Motor neuron (in vitro differentiated cells): Measurements from ENCODE around the gene CCL26. TPM values are rescaled to one million over a fixed set of nuclear protein-coding genes. Genes with fewer than 3 reads are reported as not detected.
"Not testable (repeated sequence)": the region's sequence is repeated elsewhere in the genome, so short reads cannot be mapped to it uniquely, and the experiment has no call there.

Source experiments
- ATAC-seq, 8 experiments: fragments of 200-7000 bp; cut with Tn5 transposase; replicated peaks in 6 of 8; 2 replicates each; pipeline ENCODE4 v1.8.0; 2021; ENCODE audit warnings: mild to moderate bottlenecking in 8 of 8, moderate library complexity in 8 of 8
- H3K27ac ChIP-seq, 2 donors: fragments of 250-450 bp; sonication (Bioruptor Pico); 2 replicates each; pipeline ENCODE4 v1.9.0; 2021; ENCODE audit warnings: antibody characterized with exemption in 2 of 2, mild to moderate bottlenecking in 2 of 2, moderate library complexity in 1 of 2
- H3K4me1 ChIP-seq, 2 donors: fragments of 250-450 bp; sonication (Bioruptor Pico); replicated peaks in 1 of 2; 2 replicates each; pipeline ENCODE4 v1.6.1; 2021; ENCODE audit warnings: antibody characterized with exemption in 2 of 2, mild to moderate bottlenecking in 2 of 2, moderate library complexity in 1 of 2
- H3K4me3 ChIP-seq, 5 donors: fragments of 250-450 bp; sonication (Bioruptor Pico); 2 replicates each; pipeline ENCODE4 v1.9.0; 2021; ENCODE audit warnings: antibody characterized with exemption in 5 of 5, mild to moderate bottlenecking in 5 of 5, moderate library complexity in 4 of 5
- WGBS, 10 experiments: fragments of 450-650 bp; shearing (Covaris generic); methylation state at CpG; one replicate each; pipeline ENCODE4 v1.0.0; 2022; 5-methylcytosine and 5-hydroxymethylcytosine counted together
- in situ Hi-C, 9 experiments: fragments of 400-800 bp; cut with MboI; loops; one replicate each; pipeline ENCODE4 v1.15.0; 2021; ENCODE audit warnings: low sequenced_read_pairs in 9 of 9, low pct_unique_long_range_greater_than_20kb in 2 of 9; ENCODE audit not compliant: unreplicated experiment in 9 of 9
- total RNA-seq, 8 experiments: library from RNA; unstranded; fragments of 300-600 nt; gene quantifications; 2 replicates each; pipeline versions ENCODE4 v1.2.3 to v1.2.4, GENCODE V29; 2022

Gene CCL26
- total RNA-seq, 8 experiments from 2014 or later: 4.9 TPM; not detected in 7

DNA sequence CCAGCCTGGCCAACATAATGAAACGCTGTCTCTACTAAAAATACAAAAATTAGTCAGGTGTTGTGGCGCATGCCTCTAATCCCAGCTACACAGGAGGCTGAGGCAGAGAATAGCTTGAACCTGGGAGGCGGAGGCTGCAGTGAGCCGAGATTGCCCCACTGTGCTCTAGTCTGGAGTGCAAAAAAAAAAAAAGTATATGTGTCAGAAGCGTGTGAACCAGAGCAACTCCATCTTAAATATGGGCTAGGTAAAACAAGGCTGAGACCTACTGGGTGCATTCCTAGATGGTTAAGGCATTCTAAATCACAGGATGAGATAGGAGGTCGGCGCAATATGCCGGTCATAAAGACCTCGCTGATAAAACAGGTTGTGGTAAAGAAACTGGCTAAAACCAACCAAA, 35.4 kb upstream of the CCL26 start:
- in situ Hi-C loops: no loop called here
- 40 to 100% (median 83%) methylated on average over 1 to 6 of the region's 9 CpGs; no CpG with 5 or more reads in 1 of the 10 experiments for WGBS, 10 experiments
- no peak overlapping the region for H3K4me3 ChIP-seq
- no peak for ATAC-seq
- no peaks in the 10 kb centered on the region for H3K4me1 ChIP-seq
- no peak overlapping the region for H3K27ac ChIP-seq

DNA sequence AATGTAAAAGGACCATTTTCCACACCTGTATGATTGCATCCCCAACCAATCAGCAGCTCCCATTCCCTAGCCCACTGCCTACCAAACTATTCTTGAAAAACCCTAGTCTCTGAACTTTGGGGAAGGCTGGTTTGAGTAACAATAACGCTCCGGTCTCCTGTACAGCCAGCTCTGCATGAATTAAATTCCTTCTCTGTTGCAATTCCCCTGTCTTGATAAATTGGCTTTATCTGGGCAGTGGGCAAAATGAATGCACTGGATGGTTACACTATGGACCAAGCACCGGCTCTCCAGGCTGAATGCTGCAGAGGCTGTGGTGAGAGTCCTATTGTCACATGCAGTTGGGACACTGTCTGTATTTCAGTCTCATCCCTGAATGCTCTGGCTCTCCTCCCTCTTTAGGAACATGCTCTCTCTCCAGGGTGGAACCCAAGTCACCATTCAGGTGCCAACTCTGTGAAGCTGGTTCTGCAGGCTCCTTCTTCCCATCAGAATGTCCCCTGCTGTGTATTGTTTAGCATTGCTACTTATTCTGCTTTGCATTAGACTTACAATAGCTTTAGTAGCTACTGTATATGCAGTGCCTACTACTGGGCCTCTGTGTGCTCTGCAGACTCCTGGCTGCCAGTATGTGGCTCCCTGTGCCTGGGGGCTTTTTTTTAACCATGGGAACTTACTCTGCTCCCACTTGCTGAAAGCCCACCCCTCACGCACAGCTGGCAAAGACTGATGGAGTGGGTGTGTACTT, 34.7 kb upstream of the CCL26 start:
- WGBS, 10 experiments: 20 to 100% (median 60%) methylated on average over 1 to 4 of the region's 4 CpGs; no CpG with 5 or more reads in 1 of the 10 experiments
- Histone ChIP-seq H3K4me3 (no peak overlapping the region), H3K4me1 (no peaks in the 10 kb centered on the region), H3K27ac (no peak overlapping the region)
- in situ Hi-C loops: no loop called here
- ATAC-seq: no peak

GRCh38 chr7:75804705-75805104, 32.7 kb upstream of the CCL26 start:
- in situ Hi-C loops: no loop called here
- WGBS, 10 experiments: 50 to 100% (median 83%) methylated on average over 1 to 5 of the region's 5 CpGs; no CpG with 5 or more reads in 1 of the 10 experiments
- no peak overlapping the region for H3K27ac ChIP-seq
- no peak overlapping the region for H3K4me3 ChIP-seq
- ATAC-seq: no peak
- H3K4me1 ChIP-seq: no peaks in the 10 kb centered on the region

DNA sequence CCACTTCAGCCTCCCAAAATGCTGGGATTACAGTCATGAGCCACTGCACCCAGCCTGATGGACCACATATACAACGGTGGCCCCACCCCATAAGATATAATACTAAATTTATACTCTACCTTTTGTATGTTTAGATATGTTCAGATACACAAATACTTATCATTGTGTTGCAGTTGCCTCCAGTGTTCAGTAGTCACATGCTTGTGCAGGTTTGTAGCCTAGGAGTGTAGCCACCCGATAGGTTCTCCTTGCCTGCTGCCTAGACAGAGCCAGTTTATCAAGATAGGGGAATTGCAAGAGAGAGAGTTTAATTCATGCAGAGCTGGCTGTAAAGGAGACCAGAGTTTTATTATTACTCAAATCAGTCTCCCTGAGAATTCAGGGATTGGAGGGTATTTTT, 32.0 kb upstream of the CCL26 start:
- no peak for ATAC-seq
- Histone ChIP-seq H3K4me3 (no peak overlapping the region), H3K27ac (no peak overlapping the region), H3K4me1 (no peaks in the 10 kb centered on the region)
- WGBS, 10 experiments: 67 to 100% (median 83%) methylated on average over 1 to 2 of the region's 2 CpGs; no CpG with 5 or more reads in 5 of the 10 experiments
- in situ Hi-C loops: no loop called here

DNA sequence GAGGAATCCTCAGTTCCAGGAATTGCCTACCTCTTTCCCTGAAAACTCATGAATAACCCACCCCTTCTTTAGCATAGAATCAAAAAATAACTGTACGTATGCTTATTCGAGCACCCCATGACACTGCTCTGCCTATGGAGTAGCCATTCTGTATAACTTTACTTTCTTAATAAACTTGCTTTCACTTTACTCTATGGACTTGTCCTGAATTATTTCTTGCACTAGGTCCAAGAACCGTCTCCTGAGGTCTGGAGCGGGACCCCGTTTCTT, 30.5 kb upstream of the CCL26 start:
- Histone ChIP-seq H3K4me3 (no peak overlapping the region), H3K27ac (no peak overlapping the region), H3K4me1 (no peaks in the 10 kb centered on the region)
- in situ Hi-C loops: no loop called here
- 60 to 100% (median 91%) methylated on average over 1 to 5 of the region's 5 CpGs for WGBS, 10 experiments
- ATAC-seq: peak in 1 of 8 experiments; percentile 50

DNA sequence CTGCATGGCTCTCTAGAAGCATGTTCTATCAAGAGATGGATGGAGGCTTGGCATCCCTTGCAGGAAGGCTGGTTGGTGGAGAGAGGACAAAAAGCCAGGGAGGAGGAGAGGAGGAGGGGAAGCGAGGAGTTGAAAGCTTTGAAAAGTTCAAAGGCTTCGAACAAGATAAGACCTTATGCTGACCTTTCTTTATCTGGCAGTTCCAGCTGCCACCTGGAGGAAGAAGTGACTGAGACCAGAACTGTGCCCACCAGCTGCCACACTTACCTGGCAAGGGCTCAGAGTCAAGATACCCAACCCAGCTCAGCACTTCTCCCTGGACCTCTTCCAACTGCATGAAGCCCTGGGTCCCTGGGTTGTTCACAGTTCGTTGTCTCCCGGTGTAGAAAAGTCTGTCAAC, 26.8 kb upstream of the CCL26 start:
- 57 to 100% (median 79%) methylated on average over 1 to 4 of the region's 4 CpGs; no CpG with 5 or more reads in 3 of the 10 experiments for WGBS, 10 experiments
- Histone ChIP-seq H3K27ac (no peak overlapping the region), H3K4me3 (no peak overlapping the region), H3K4me1 (no peaks in the 10 kb centered on the region)
- in situ Hi-C loops: no loop called here
- ATAC-seq: no peak

DNA sequence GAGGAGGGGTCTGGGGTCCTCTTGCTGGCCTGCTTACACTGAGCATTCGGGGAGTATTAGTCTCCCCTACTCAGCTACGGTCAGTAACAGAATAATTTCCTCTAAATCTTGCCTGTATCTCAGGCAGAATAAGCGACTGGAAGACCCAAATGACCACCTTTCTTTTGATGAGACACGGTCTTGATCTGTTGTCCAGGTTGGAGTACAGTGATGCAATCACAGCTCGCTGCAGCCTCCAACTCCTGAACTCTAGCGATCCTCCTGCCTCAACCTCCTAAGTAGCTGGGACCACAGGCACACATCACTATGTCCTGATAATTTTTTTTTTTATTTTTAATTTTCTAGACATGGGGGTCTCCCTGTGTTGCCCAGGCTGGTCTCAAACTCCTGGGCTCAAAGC, 24.4 kb upstream of the CCL26 start:
- 59 to 100% (median 76%) methylated on average over 1 to 6 of the region's 6 CpGs; no CpG with 5 or more reads in 3 of the 10 experiments for WGBS, 10 experiments
- in situ Hi-C loops: no loop called here
- H3K4me1 ChIP-seq: no peaks in the 10 kb centered on the region
- no peak for ATAC-seq
- H3K4me3 ChIP-seq: no peak overlapping the region
- no peak overlapping the region for H3K27ac ChIP-seq

DNA sequence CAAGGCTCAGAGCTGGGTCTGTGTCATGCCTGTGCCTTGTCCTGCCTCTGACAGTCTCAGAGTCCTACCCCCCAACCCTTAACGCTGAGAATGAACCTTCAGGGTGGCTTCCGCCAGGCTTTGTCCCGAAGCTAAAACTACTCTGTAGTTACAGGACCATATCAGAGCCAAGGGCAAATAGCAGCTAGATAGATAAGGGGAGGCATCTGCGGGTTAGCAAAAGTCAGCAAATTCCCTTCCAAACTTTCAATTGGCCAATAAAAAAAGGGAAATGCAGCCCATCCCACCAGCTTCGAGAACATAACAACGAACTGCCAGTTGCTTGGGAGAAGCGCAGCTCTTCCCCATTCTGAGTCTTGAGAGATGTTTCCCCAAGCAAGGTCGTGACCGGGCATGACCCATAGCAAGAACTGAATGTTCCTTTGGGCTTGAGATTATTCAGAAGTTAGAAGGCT, 23.8 kb upstream of the CCL26 start:
- no peaks in the 10 kb centered on the region for H3K4me1 ChIP-seq
- WGBS, 10 experiments: 17 to 82% (median 68%) methylated on average over 2 to 8 of the region's 9 CpGs; no CpG with 5 or more reads in 1 of the 10 experiments
- no peak overlapping the region for H3K4me3 ChIP-seq
- no peak for ATAC-seq
- H3K27ac ChIP-seq: no peak overlapping the region
- in situ Hi-C loops: no loop called here

DNA sequence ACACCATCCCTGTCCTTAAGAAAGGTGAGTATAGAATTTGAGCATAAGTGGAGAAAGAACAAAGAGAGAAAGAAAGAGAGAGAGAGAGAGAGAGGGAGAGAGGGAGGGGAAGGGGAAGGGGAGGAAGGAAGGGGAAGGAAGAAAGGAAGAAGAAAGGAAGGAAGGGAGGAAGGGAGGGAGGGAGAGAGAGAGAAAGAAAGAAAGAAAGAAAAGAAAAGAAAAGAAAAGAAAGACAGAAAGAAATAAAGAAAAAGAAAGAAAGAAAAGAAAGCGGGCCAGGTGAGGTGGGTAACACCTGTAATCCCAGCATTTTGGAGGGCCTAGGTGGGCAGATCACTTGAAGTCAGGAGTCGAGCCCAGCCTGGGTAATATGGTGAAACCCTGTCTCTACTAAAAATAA, 21.7 kb upstream of the CCL26 start:
- Histone ChIP-seq H3K4me3 (no peak overlapping the region), H3K27ac (no peak overlapping the region), H3K4me1 (no peaks in the 10 kb centered on the region)
- no peak for ATAC-seq
- WGBS, 10 experiments: 13 to 100% (median 67%) methylated on average over 1 to 2 of the region's 2 CpGs; no CpG with 5 or more reads in 3 of the 10 experiments
- in situ Hi-C loops: no loop called here

- in situ Hi-C loops, H3K27ac ChIP-seq, H3K4me1 ChIP-seq, ATAC-seq, H3K4me3 ChIP-seq: not testable (repeated sequence)
- WGBS, 10 experiments: 58 to 100% (median 88%) methylated on average over 1 to 5 of the region's 5 CpGs; no CpG with 5 or more reads in 3 of the 10 experiments
Measured at GRCh38 chr7:75792567-75792966, 20.6 kb upstream of the CCL26 start.

DNA sequence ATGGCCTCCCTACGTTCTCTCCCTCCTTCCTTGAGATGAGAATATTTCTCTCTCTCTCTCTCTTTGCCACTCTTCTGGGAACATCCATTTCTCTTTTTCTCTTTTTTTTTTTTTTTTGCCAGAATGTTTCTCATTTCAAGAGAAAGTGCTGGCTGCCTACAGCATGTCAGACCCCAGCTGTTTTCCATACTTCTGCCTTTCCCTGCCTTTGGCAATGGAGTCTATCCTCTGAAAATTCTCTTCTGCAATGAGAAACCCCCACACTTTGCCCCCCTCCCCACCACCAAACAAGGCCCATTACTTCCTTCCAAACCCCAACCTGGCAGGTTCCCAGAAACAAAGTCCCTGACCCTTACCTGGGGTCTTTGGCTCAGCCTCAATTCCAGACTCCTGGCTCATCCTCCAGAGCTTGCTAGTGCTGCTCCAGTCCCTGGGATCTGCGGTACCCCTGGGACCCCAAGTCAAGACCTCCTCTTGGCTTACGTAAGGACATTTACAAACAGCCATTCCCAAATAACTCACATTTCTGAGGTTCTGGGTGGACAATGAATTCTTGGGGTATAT, 17.4 kb upstream of the CCL26 start:
- no peak for ATAC-seq
- in situ Hi-C loops: no loop called here
- WGBS, 10 experiments: 40 to 100% (median 80%) methylated on average over 1 to 2 of the region's 3 CpGs; no CpG with 5 or more reads in 1 of the 10 experiments
- Histone ChIP-seq H3K27ac (no peak overlapping the region), H3K4me3 (no peak overlapping the region), H3K4me1 (no peaks in the 10 kb centered on the region)

DNA sequence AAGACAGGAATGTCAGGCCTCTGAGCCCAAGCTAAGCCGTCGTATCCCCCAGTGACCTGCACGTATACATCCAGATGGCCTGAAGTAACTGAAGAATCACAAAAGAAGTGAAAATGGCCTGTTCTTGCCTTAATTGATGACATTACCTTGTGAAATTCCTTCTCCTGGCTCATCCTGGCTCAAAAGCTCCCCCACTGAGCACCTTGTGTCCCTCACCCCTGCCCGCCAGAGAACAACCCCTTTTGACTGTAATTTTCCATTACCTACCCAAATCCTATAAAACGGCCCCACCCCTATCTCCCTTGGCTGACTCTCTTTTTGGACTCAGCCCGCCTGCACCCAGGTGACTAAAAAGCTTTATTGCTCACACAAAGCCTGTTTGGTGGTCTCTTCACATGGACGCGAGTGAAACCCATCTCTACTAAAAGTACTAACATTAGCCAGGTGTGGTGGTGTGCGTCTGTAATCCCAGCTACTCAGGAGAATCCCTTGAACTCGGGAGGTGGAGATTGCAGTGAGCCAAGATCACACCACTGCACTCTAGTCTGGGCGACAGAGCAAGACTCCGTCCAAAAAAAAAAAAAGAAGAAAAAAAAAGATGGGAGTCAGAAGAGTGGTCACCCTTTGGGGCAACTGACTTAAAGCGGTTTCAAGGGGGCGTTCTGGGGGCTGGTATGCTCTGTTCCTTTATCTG, 16.3 kb upstream of the CCL26 start:
- 53 to 88% (median 71%) methylated on average over 3 to 12 of the region's 14 CpGs; no CpG with 5 or more reads in 4 of the 10 experiments for WGBS, 10 experiments
- in situ Hi-C loops, ATAC-seq, H3K27ac ChIP-seq, H3K4me1 ChIP-seq, H3K4me3 ChIP-seq: not testable (repeated sequence)

GRCh38 chr7:75783058-75783457, 11.0 kb upstream of the CCL26 start:
- ATAC-seq, H3K4me3 ChIP-seq, H3K4me1 ChIP-seq, in situ Hi-C loops, H3K27ac ChIP-seq: not testable (repeated sequence)
- 83 to 91% methylated on average over 1 to 4 of the region's 5 CpGs; no CpG with 5 or more reads in 8 of the 10 experiments for WGBS, 10 experiments
